Measurements from ENCODE around the gene FH. TPM values are rescaled to one million over a fixed set of nuclear protein-coding genes. Genes with fewer than 3 reads are reported as not detected.

Gene FH
- 105 and 108 TPM in 2 replicates for total RNA-seq (2022)
- Bru-seq, nascent RNA, result percentile 87 among the genes with signal in this experiment
- percentile 73 among the genes with signal in this experiment for BruChase-seq, experiment 1, labeled RNA remaining after a 2-hour chase
- percentile 88 among the genes with signal in this experiment for BruChase-seq, experiment 2, labeled RNA remaining after a 6-hour chase
- long read RNA-seq, transcript FH-201 (10 exons, 1,797 nt), result major isoform, 223 of 248 reads
- long read RNA-seq, partial matches to known transcripts, result 14 of 248 reads
- long read RNA-seq, other reads (novel, unspliced or antisense), result 11 of 248 reads

DNA sequence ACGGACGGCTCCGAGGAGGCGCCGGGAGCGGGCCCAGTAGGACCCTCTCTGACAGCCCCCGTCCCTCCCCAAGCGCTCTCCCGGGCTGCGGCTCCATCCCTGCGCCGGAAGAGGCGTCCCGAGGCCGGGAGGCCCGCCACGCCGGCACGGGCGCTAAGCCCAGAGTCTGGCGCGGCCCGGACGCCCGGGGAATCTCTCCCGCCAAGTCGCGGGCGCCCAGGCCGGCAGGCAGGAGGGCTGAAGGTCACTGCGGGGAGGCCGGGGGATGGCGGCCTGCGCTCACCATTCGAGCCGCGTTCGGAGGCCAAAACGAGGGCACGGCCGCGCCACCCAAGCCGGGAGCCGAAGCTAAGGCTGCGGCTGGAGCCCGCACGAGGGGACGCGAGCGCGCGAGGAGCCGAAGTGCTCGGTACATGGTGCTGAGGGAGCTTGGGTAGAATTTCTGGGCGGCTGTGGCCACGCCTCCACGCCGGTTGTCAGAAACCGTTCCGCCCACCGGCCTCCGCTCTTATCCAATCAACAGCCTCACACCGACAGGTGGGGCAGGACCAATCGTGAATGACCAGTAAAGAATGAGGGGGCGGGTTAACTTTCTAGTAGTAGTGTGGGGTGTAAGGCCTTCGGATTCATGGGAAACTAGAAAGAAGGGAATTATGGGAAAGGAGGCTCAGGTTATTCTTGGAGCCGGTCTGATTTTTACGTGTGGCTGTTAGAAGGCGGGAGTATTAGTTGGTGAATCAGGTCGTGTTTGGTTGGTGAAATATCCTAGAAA, at the start of gene FH:
FH (minus strand) TSS at position 448 of the 772 bp plus-strand sequence; CDS start at position 415, 33 bp downstream.
- Histone ChIP-seq H3K9me3 (no peaks in the 10 kb centered on the region), H3K27me3 (replicated peaks; ENCODE audit: control insufficient read depth, insufficient read depth, low read length) (no peaks in the 10 kb centered on the region), H3K36me3 (ENCODE audit: control insufficient read depth, insufficient read depth, low read length) (peaks cover 1% of the 10 kb centered on the region; the same call in 1 of the 2 replicates), H3K4me3 (ENCODE audit: low read depth, low read length) (peak within 1 kb of the TSS; percentile 53), H3K4me1 (peaks cover 4% of the 10 kb centered on the region; the same call in 1 of the 2 replicates)
- H3K9me3 Mint-ChIP-seq (ENCODE audit: unreplicated experiment), result no peaks in the 10 kb centered on the region
- H3K27ac Mint-ChIP-seq (ENCODE audit: unreplicated experiment), result peak within 1 kb of the TSS; percentile 43
- ChIA-PET POLR2A (no interaction called here), CTCF (no interaction called here)
- H3K4me3 Mint-ChIP-seq (ENCODE audit: unreplicated experiment), result no peak within 1 kb of the TSS
- peak; percentile 95 to 97 for DNase-seq
- BruUV-seq (replicated peaks), result no TSS peak
- peaks cover 18% of the 10 kb centered on the region for H3K27me3 Mint-ChIP-seq (ENCODE audit: insufficient read depth, unreplicated experiment)
- H3K4me1 Mint-ChIP-seq (ENCODE audit: low read depth, unreplicated experiment), result peaks cover 6% of the 10 kb centered on the region
- TF ChIP-seq, protein P1, sequence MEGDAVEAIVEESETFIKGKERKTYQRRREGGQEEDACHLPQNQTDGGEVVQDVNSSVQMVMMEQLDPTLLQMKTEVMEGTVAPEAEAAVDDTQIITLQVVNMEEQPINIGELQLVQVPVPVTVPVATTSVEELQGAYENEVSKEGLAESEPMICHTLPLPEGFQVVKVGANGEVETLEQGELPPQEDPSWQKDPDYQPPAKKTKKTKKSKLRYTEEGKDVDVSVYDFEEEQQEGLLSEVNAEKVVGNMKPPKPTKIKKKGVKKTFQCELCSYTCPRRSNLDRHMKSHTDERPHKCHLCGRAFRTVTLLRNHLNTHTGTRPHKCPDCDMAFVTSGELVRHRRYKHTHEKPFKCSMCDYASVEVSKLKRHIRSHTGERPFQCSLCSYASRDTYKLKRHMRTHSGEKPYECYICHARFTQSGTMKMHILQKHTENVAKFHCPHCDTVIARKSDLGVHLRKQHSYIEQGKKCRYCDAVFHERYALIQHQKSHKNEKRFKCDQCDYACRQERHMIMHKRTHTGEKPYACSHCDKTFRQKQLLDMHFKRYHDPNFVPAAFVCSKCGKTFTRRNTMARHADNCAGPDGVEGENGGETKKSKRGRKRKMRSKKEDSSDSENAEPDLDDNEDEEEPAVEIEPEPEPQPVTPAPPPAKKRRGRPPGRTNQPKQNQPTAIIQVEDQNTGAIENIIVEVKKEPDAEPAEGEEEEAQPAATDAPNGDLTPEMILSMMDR (IDR thresholded peaks at IDR 0.05; ENCODE audit: insufficient read depth in 1 of 2, low read depth in 1 of 2, low read length in 1 of 2, severe bottlenecking in 1 of 2, unreplicated experiment in 1 of 2), result no peak
- peaks cover 5% of the 10 kb centered on the region for H3K36me3 Mint-ChIP-seq (ENCODE audit: insufficient read depth, unreplicated experiment)
- intact Hi-C loops (cut with micrococcal nuclease; ENCODE audit: unreplicated experiment), result loop anchor here (5.0 kb wide), 1 partner anchor 328 kb away; the partner anchor contains the start of gene EXO1

DNA sequence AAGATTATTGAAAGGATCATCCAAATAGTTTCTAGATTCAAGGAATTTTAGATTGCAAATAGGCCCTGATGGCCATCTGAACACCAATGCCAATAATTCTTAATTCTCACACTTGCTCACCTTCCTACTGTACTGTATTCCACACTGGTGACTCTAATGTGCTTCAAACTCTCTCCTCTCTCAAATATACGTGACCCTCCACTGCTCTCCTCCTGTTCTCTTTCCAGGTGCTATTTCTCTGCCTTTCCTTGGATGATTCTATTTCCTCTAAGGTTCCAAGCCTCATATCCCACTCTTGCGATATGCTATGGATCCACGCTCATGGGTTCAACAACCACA, 41.3 kb upstream of the FH start:
- Histone ChIP-seq H3K9me3 (no peaks in the 10 kb centered on the region), H3K27me3 (replicated peaks; ENCODE audit: control insufficient read depth, insufficient read depth, low read length) (no peaks in the 10 kb centered on the region), H3K36me3 (ENCODE audit: control insufficient read depth, insufficient read depth, low read length) (no peaks in the 10 kb centered on the region), H3K4me3 (ENCODE audit: low read depth, low read length) (no peak overlapping the region), H3K4me1 (no peaks in the 10 kb centered on the region)
- no peaks in the 10 kb centered on the region for H3K9me3 Mint-ChIP-seq (ENCODE audit: unreplicated experiment)
- peaks cover 8% of the 10 kb centered on the region for H3K27me3 Mint-ChIP-seq (ENCODE audit: insufficient read depth, unreplicated experiment)
- no peak overlapping the region for H3K4me3 Mint-ChIP-seq (ENCODE audit: unreplicated experiment)
- POLR2A ChIA-PET, result no interaction called here
- H3K4me1 Mint-ChIP-seq (ENCODE audit: low read depth, unreplicated experiment), result no peaks in the 10 kb centered on the region
- BruUV-seq (replicated peaks), result no TSS peak
- CTCF ChIA-PET, result no interaction called here
- TF ChIP-seq, protein P1 (IDR thresholded peaks at IDR 0.05; ENCODE audit: insufficient read depth in 1 of 2, low read depth in 1 of 2, low read length in 1 of 2, severe bottlenecking in 1 of 2, unreplicated experiment in 1 of 2), result no peak
- no peak overlapping the region for H3K27ac Mint-ChIP-seq (ENCODE audit: unreplicated experiment)
- no peak for DNase-seq
- intact Hi-C loops (cut with micrococcal nuclease; ENCODE audit: unreplicated experiment), result no loop called here
- H3K36me3 Mint-ChIP-seq (ENCODE audit: insufficient read depth, unreplicated experiment), result no peaks in the 10 kb centered on the region

DNA sequence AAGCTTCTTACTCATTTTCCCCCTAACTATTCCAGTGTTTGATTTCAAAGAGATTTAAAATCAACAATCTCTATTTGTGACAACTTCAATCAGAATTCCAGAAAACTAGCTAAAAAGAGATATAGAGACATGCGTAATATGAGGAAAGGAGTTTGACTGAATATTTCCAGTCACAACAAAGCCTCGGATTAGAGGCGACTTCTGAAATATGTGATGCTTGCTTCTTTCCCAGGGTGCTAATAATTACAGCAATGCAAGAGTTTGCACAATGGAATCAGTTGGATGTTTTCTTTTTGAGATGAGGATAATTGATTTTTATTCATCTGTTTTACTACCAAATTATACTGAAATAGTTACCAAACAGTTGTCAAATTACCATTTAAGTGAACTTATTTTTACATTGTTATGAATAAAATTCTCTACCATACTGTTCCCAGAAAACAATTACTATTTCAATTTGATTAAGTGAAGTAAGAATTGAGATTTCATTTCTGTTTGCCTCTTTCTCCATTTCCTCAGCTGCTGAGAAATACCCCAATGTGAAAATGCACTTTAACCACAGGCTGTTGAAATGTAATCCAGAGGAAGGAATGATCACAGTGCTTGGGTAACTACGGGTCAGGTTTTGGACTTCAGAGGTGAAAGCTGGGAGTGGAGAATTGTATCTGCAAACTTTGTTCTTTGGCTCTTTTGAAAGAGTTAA, 40.7 kb upstream of the FH start:
- H3K4me3 Mint-ChIP-seq (ENCODE audit: unreplicated experiment), result no peak overlapping the region
- DNase-seq, result no peak
- H3K36me3 ChIP-seq (ENCODE audit: control insufficient read depth, insufficient read depth, low read length), result no peaks in the 10 kb centered on the region
- TF ChIP-seq, protein P1 (IDR thresholded peaks at IDR 0.05; ENCODE audit: insufficient read depth in 1 of 2, low read depth in 1 of 2, low read length in 1 of 2, severe bottlenecking in 1 of 2, unreplicated experiment in 1 of 2), result no peak
- no peak overlapping the region for H3K27ac Mint-ChIP-seq (ENCODE audit: unreplicated experiment)
- POLR2A ChIA-PET, result no interaction called here
- no peaks in the 10 kb centered on the region for H3K27me3 ChIP-seq (replicated peaks; ENCODE audit: control insufficient read depth, insufficient read depth, low read length)
- no TSS peak for BruUV-seq (replicated peaks)
- H3K9me3 ChIP-seq, result no peaks in the 10 kb centered on the region
- no peak overlapping the region for H3K4me3 ChIP-seq (ENCODE audit: low read depth, low read length)
- no peaks in the 10 kb centered on the region for H3K36me3 Mint-ChIP-seq (ENCODE audit: insufficient read depth, unreplicated experiment)
- no peaks in the 10 kb centered on the region for H3K9me3 Mint-ChIP-seq (ENCODE audit: unreplicated experiment)
- CTCF ChIA-PET, result no interaction called here
- no peaks in the 10 kb centered on the region for H3K4me1 ChIP-seq
- H3K27me3 Mint-ChIP-seq (ENCODE audit: insufficient read depth, unreplicated experiment), result peaks cover 8% of the 10 kb centered on the region
- intact Hi-C loops (cut with micrococcal nuclease; ENCODE audit: unreplicated experiment), result no loop called here
- no peaks in the 10 kb centered on the region for H3K4me1 Mint-ChIP-seq (ENCODE audit: low read depth, unreplicated experiment)

All from Caco-2 (cell line).